Stomach (tissue), 9 donors: ENCODE measurements around the gene PTHLH. TPM values are rescaled to one million over a fixed set of nuclear protein-coding genes. Genes with fewer than 3 reads are reported as not detected.

Source experiments
- DNase-seq, 2 donors: peaks; one replicate each; pipeline versions ENCODE4 v3.0.0 to v3.0.0-alpha.2; 2013 to 2019
- H3K27ac ChIP-seq, 5 donors: fragments of 200-600 bp in 4 of 5; sonication (generic) in 4 of 5; one replicate each; pipeline ENCODE4 v1.5.1; 2013 to 2019; ENCODE audit warnings: mild to moderate bottlenecking in 1 of 5, moderate library complexity in 1 of 5
- H3K27me3 ChIP-seq, 3 donors: fragments of 200-600 bp; sonication (generic); one replicate each; pipeline ENCODE4 v1.5.1; 2017 to 2019; ENCODE audit warnings: mixed run types in 1 of 3
- H3K36me3 ChIP-seq, 4 donors: fragments of 200-600 bp; sonication (generic); 1 replicate in 3 of 4; 2 replicates in 1 of 4; pipeline ENCODE4 v1.5.1; 2016 to 2019
- H3K4me1 ChIP-seq, 4 donors: fragments of 200-600 bp; sonication (generic); one replicate each; pipeline ENCODE4 v1.5.1; 2016 to 2019
- H3K4me3 ChIP-seq, 4 donors: fragments of 200-600 bp; sonication (generic) in 3 of 4; one replicate each; pipeline ENCODE4 v1.5.1; 2016 to 2019; ENCODE audit warnings: mild to moderate bottlenecking in 1 of 4
- H3K9me3 ChIP-seq, 4 donors: fragments of 200-600 bp; sonication (generic); one replicate each; pipeline ENCODE4 v1.5.1; 2016 to 2019
- CTCF ChIP-seq, 7 experiments: fragments of 450-650 bp in 4 of 7; fragments of 200-600 bp in 3 of 7; sonication (generic) in 3 of 7; IDR thresholded peaks; one replicate each; pipeline ENCODE4 v1.5.1; 2016 to 2019; ENCODE audit warnings: antibody characterized with exemption in 7 of 7, control low read depth in 2 of 7, mild to moderate bottlenecking in 1 of 7
- EP300 ChIP-seq: sonication (generic); formaldehyde crosslinking; IDR thresholded peaks from one replicate; pipeline ENCODE4 v1.6.1; 2017; ENCODE audit warnings: antibody characterized with exemption
- POLR2A ChIP-seq, 4 donors: fragments of 450-650 bp; IDR thresholded peaks; one replicate each; pipeline ENCODE4 v1.6.1; 2016; ENCODE audit warnings: antibody characterized with exemption in 4 of 4, control low read depth in 2 of 4, mild to moderate bottlenecking in 1 of 4, moderate library complexity in 1 of 4
- POLR2AphosphoS5 ChIP-seq, 3 donors: sonication (generic); formaldehyde crosslinking; IDR thresholded peaks; one replicate each; pipeline ENCODE4 v1.6.1; 2016; ENCODE audit warnings: antibody characterized with exemption in 3 of 3
- WGBS, 5 donors: extraction: QIAGEN DNeasy Blood & Tissue Kit in 3 of 5; methylation state at CpG; one replicate each; pipeline versions ENCODE4 v1.1.5 to v1.1.7; 2013 to 2018; 5-methylcytosine and 5-hydroxymethylcytosine counted together
- intact Hi-C: fragments of 100-400 bp; cut with DNase I; formaldehyde crosslinking; loops from one replicate; pipeline ENCODE4 v1.15.1; 2023; ENCODE audit warnings: low total_unique reads
- polyA plus RNA-seq, 3 donors: library from polyadenylated mRNA; stranded (reverse); fragments of 200-250 nt; gene quantifications; one replicate each; pipeline ENCODE4 v1.2.3, GENCODE V29; 2013
- total RNA-seq, 5 donors: library from RNA; depleted of rRNA; stranded (reverse); fragments of >200 nt; gene quantifications; one replicate each; pipeline versions ENCODE4 v1.1.0 to v1.2.3, GENCODE V29; 2014 to 2016
- donor health status: healthy with polysubstance abuse.
- donor health status: Bipolar disorder and iron deficiency.
- donor health status: healthy.

The PTHLH gene
- total and polyA plus RNA-seq, 8 donors: 0.58 to 4.8 (median 1.7) TPM; not detected in 2

- no peak for TF ChIP-seq EP300
- TF ChIP-seq CTCF (IDR thresholded peaks at IDR 0.05): peak in 5 of 7 experiments; percentile 70 to 83 (median 75)
- Histone ChIP-seq H3K4me3 (no peak overlapping the region), H3K36me3 (no peaks in the 10 kb centered on the region), H3K9me3 (no peaks in the 10 kb centered on the region), H3K27me3 (no peaks in the 10 kb centered on the region), H3K27ac (no peak overlapping the region), H3K4me1 (no peaks in the 10 kb centered on the region)
- 31 to 39% (median 34%) methylated on average over 4 of the region's 4 CpGs for WGBS, 5 donors
- intact Hi-C loops: no loop called here
- peak; percentile 78 to 90 for DNase-seq
Observed at GRCh38 chr12:27940756-27941402, 31.7 kb downstream of the PTHLH start.

GRCh38 chr12:27940245-27940644, 32.3 kb downstream of the PTHLH start:
- DNase-seq: no peak
- no peak for TF ChIP-seq POLR2A (IDR thresholded peaks at IDR 0.05)
- no peak for TF ChIP-seq CTCF (IDR thresholded peaks at IDR 0.05)
- TF ChIP-seq EP300: no peak
- no peak for TF ChIP-seq POLR2AphosphoS5 (IDR thresholded peaks at IDR 0.05)
- no peaks in the 10 kb centered on the region for H3K9me3 ChIP-seq
- H3K27me3 ChIP-seq: no peaks in the 10 kb centered on the region
- H3K4me1 ChIP-seq: no peaks in the 10 kb centered on the region
- intact Hi-C loops: no loop called here
- no peak overlapping the region for H3K4me3 ChIP-seq
- H3K27ac ChIP-seq: no peak overlapping the region
- no peaks in the 10 kb centered on the region for H3K36me3 ChIP-seq
- 91 to 99% (median 96%) methylated on average over 4 of the region's 4 CpGs for WGBS, 5 donors

- WGBS, 5 donors: 33 to 57% (median 47%) methylated on average over 2 of the region's 2 CpGs
- Histone ChIP-seq H3K4me1 (no peaks in the 10 kb centered on the region), H3K36me3 (no peaks in the 10 kb centered on the region), H3K27ac (no peak overlapping the region), H3K9me3 (no peaks in the 10 kb centered on the region), H3K27me3 (no peaks in the 10 kb centered on the region), H3K4me3 (no peak overlapping the region)
- TF ChIP-seq CTCF (IDR thresholded peaks at IDR 0.05): no peak
- no peak for TF ChIP-seq POLR2A (IDR thresholded peaks at IDR 0.05)
- no peak for TF ChIP-seq EP300
- TF ChIP-seq POLR2AphosphoS5 (IDR thresholded peaks at IDR 0.05): no peak
- intact Hi-C loops: loop anchor here (5.0 kb wide), 1 partner anchor 195 kb away; no protein-coding TSS in a partner anchor
- no peak for DNase-seq
Observed at GRCh38 chr12:27937768-27938167, 34.8 kb downstream of the PTHLH start.

- no peak overlapping the region for H3K27ac ChIP-seq
- TF ChIP-seq POLR2A (IDR thresholded peaks at IDR 0.05) (no peak), CTCF (IDR thresholded peaks at IDR 0.05) (no peak), EP300 (no peak), POLR2AphosphoS5 (IDR thresholded peaks at IDR 0.05) (no peak)
- WGBS, 5 donors: 67 to 81% (median 72%) methylated on average over 3 of the region's 3 CpGs
- intact Hi-C loops: loop anchor here (5.0 kb wide), 1 partner anchor 194 kb away; no protein-coding TSS in a partner anchor
- no peaks in the 10 kb centered on the region for H3K27me3 ChIP-seq
- H3K36me3 ChIP-seq: no peaks in the 10 kb centered on the region
- no peak for DNase-seq
- H3K4me3 ChIP-seq: no peak overlapping the region
- no peaks in the 10 kb centered on the region for H3K4me1 ChIP-seq
- no peaks in the 10 kb centered on the region for H3K9me3 ChIP-seq
Observed at GRCh38 chr12:27936196-27936595, 36.3 kb downstream of the PTHLH start.
